ENCODE results near the gene REC8. TPM values are rescaled to one million over a fixed set of nuclear protein-coding genes. Genes with fewer than 3 reads are reported as not detected.

REC8 gene
- total and polyA plus RNA-seq, 2 of the 13 experiments (the other 11 are each of a cell fraction or from before 2014, with no cell fraction given): 3.4 to 14.7 TPM

GRCh38 chr14:24215495-24216344 is 43.8 kb downstream of the REC8 start, which contains the start of gene MDP1 (continued):
- TF ChIP-seq DNMT3B (CRISPR knock-in tag; conservative IDR thresholded peaks at IDR 0.05) (no peak; the same call in 1 of the 2 replicates), ZNF280D (CRISPR knock-in tag; IDR thresholded peaks at IDR 0.05) (peak; percentile 99), KDM4B (CRISPR knock-in tag; IDR thresholded peaks at IDR 0.05) (peak; percentile 88), BHLHE40 (IDR thresholded peaks at IDR 0.05; ENCODE audit: low read length) (peak; percentile 64; the same call in 1 of the 2 replicates), NR2F6 (IDR thresholded peaks at IDR 0.05) (peak; percentile 18; the same call in 1 of the 2 replicates), NR2F6 (CRISPR knock-in tag; IDR thresholded peaks at IDR 0.05) (peak; percentile 78), ZNF572 (CRISPR knock-in tag; IDR thresholded peaks at IDR 0.05) (0 out of 2 replicates have a peak, but pooled peaks have one; percentile 48), CREB1 (IDR thresholded peaks at IDR 0.05) (peak; percentile 95), CREB1 (CRISPR knock-in tag; IDR thresholded peaks at IDR 0.05) (no peak), POGK (CRISPR knock-in tag; conservative IDR thresholded peaks at IDR 0.05) (peak; percentile 98), FOXA1 (IDR thresholded peaks at IDR 0.05) (no peak), FOXA1 (CRISPR knock-in tag; IDR thresholded peaks at IDR 0.05) (peak; percentile 78), GLI4 (CRISPR knock-in tag; IDR thresholded peaks at IDR 0.05; ENCODE audit: borderline replicate concordance) (no peak), ZNF775 (CRISPR knock-in tag; IDR thresholded peaks at IDR 0.05; ENCODE audit: borderline replicate concordance) (no peak; the same call in none of the 2 replicates), PHF8 (CRISPR knock-in tag; IDR thresholded peaks at IDR 0.05) (peak; percentile 99), HES4 (CRISPR knock-in tag; IDR thresholded peaks at IDR 0.05; ENCODE audit: borderline replicate concordance) (0 out of 2 replicates have a peak, but pooled peaks have one; percentile 55), ZNF710 (CRISPR knock-in tag; IDR thresholded peaks at IDR 0.05; ENCODE audit: borderline replicate concordance) (peak; percentile 98), ZGPAT (CRISPR knock-in tag; IDR thresholded peaks at IDR 0.05) (peak; percentile 99), MYNN (CRISPR knock-in tag; IDR thresholded peaks at IDR 0.05; ENCODE audit: low read depth) (peak; percentile 95; the same call in 1 of the 2 replicates), ZNF567 (CRISPR knock-in tag; IDR thresholded peaks at IDR 0.05; ENCODE audit: borderline replicate concordance) (peak; percentile 100), ZNF160 (CRISPR knock-in tag; IDR thresholded peaks at IDR 0.05) (peak; percentile 97; the same call in 1 of the 2 replicates), ZNF260 (CRISPR knock-in tag; IDR thresholded peaks at IDR 0.05; ENCODE audit: borderline replicate concordance, low read depth) (0 out of 2 replicates have a peak, but pooled peaks have one; percentile 76)

Data from HepG2 (cell line).